ENCODE measurements around the gene NCR3LG1.

DNA sequence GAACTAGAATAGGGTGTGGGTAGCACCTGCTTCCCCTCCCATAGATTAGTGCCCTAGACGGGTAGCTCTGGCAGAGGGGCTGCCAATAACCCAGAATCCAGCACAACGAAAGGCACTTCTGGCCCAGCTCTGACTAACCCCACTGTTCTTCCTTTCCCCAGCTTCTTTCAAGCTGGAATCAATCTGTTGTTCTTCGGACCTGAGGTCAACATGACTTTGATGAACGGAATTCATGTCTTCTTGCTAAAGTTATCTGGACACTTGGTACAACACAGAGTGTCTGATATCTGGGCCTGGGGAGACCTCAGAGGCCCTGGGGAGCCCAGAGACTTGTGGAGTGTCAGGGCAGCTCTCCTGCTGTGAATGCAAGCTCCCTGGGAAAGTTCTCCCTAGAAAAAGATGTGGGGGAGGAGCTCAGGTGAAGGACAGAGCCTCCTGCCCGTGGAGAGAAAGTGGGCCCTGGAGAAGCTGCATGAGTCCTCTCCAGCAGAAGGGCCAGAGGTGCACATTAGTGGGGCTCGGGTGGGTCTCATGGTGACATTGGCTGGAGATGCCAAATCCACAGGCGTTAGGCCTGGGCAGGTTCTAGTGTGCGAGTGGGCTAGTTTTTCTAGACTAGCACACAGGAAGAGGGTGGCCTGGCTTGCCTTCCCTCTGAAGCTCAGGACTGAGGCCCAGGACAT lies 30.6 kb downstream of the NCR3LG1 start:
- TF ChIP-seq POLR2AphosphoS5 (IDR thresholded peaks at IDR 0.05) (no peak), CTCF (IDR thresholded peaks at IDR 0.05) (no peak), POLR2A (IDR thresholded peaks at IDR 0.05) (no peak), EP300 (IDR thresholded peaks at IDR 0.05; ENCODE audit: low read depth) (no peak)
